ENCODE results near the gene ALK.

ALK gene

DNA sequence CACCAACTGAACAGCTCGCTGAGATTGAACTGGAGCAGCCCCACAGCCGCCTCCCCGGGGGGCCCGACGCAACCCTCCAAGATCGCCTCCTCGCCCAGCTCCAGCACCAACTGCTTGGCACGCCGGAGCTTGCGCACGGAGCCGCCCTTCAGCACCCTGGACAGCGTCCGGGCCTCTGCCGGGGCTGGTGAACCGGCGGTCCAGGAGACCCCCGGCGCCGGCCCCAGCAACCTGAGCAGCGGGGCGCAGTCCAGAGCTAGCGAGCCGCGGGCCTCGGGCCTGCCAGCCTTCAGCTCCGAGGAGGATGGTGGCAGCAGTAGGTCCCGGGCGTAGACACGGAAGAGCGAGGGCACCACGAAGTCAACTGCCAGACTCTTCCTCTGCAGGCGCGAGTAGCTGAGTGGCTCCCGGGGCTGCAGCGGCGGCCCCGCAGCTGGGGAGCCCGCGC, 1.2 kb downstream of the ALK start (continued):
- TF ChIP-seq ZNF521 (tag by site-specific recombination; IDR thresholded peaks at IDR 0.05) (no peak), ZNF404 (tag by site-specific recombination; IDR thresholded peaks at IDR 0.05) (no peak), HOXD13 (CRISPR knock-in tag; IDR thresholded peaks at IDR 0.05; ENCODE audit: borderline replicate concordance) (no peak), ZNF600 (tag by site-specific recombination; IDR thresholded peaks at IDR 0.05) (no peak), ZBTB21 (tag by site-specific recombination; IDR thresholded peaks at IDR 0.05) (no peak), ZNF660 (tag by site-specific recombination; IDR thresholded peaks at IDR 0.05) (no peak), ZNF223 (tag by site-specific recombination; IDR thresholded peaks at IDR 0.05) (no peak), ZNF366 (tag by site-specific recombination; conservative IDR thresholded peaks at IDR 0.05) (no peak), ZNF138 (tag by site-specific recombination; IDR thresholded peaks at IDR 0.05; ENCODE audit: borderline replicate concordance) (no peak), ZNF324 (tag by site-specific recombination; IDR thresholded peaks at IDR 0.05) (no peak), ZNF837 (tag by site-specific recombination; IDR thresholded peaks at IDR 0.05) (no peak), ZBTB8A (tag by site-specific recombination; IDR thresholded peaks at IDR 0.05) (no peak), IKZF3 (tag by site-specific recombination; IDR thresholded peaks at IDR 0.05) (no peak), ZEB2 (tag by site-specific recombination; IDR thresholded peaks at IDR 0.05) (no peak), ZNF350 (tag by site-specific recombination; IDR thresholded peaks at IDR 0.05) (no peak), ZNF114 (tag by site-specific recombination; IDR thresholded peaks at IDR 0.05) (no peak), KLF16 (tag by site-specific recombination; IDR thresholded peaks at IDR 0.05) (no peak), REPIN1 (tag by site-specific recombination; IDR thresholded peaks at IDR 0.05; ENCODE audit: low read depth) (no peak), ZNF560 (tag by site-specific recombination; IDR thresholded peaks at IDR 0.05; ENCODE audit: borderline replicate concordance) (no peak), KLF8 (tag by site-specific recombination; IDR thresholded peaks at IDR 0.05) (no peak), ZNF248 (tag by site-specific recombination; IDR thresholded peaks at IDR 0.05) (no peak), KLF1 (tag by site-specific recombination; IDR thresholded peaks at IDR 0.05) (no peak), ZNF239 (tag by site-specific recombination; IDR thresholded peaks at IDR 0.05) (no peak), ZNF416 (tag by site-specific recombination; IDR thresholded peaks at IDR 0.05) (no peak), ZNF544 (tag by site-specific recombination; IDR thresholded peaks at IDR 0.05) (no peak), ZNF670 (tag by site-specific recombination; IDR thresholded peaks at IDR 0.05; ENCODE audit: low read depth) (no peak), ZBTB20 (tag by site-specific recombination; IDR thresholded peaks at IDR 0.05) (no peak; the same call in 1 of the 2 replicates), ZNF558 (tag by site-specific recombination; IDR thresholded peaks at IDR 0.05) (no peak)
- TF ChIP-seq, protein P1, sequence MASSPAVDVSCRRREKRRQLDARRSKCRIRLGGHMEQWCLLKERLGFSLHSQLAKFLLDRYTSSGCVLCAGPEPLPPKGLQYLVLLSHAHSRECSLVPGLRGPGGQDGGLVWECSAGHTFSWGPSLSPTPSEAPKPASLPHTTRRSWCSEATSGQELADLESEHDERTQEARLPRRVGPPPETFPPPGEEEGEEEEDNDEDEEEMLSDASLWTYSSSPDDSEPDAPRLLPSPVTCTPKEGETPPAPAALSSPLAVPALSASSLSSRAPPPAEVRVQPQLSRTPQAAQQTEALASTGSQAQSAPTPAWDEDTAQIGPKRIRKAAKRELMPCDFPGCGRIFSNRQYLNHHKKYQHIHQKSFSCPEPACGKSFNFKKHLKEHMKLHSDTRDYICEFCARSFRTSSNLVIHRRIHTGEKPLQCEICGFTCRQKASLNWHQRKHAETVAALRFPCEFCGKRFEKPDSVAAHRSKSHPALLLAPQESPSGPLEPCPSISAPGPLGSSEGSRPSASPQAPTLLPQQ (tag by site-specific recombination; IDR thresholded peaks at IDR 0.05): no peak
- TF ChIP-seq, protein P2, sequence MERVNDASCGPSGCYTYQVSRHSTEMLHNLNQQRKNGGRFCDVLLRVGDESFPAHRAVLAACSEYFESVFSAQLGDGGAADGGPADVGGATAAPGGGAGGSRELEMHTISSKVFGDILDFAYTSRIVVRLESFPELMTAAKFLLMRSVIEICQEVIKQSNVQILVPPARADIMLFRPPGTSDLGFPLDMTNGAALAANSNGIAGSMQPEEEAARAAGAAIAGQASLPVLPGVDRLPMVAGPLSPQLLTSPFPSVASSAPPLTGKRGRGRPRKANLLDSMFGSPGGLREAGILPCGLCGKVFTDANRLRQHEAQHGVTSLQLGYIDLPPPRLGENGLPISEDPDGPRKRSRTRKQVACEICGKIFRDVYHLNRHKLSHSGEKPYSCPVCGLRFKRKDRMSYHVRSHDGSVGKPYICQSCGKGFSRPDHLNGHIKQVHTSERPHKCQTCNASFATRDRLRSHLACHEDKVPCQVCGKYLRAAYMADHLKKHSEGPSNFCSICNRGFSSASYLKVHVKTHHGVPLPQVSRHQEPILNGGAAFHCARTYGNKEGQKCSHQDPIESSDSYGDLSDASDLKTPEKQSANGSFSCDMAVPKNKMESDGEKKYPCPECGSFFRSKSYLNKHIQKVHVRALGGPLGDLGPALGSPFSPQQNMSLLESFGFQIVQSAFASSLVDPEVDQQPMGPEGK (tag by site-specific recombination; IDR thresholded peaks at IDR 0.05): no peak
- TF ChIP-seq, protein P3, sequence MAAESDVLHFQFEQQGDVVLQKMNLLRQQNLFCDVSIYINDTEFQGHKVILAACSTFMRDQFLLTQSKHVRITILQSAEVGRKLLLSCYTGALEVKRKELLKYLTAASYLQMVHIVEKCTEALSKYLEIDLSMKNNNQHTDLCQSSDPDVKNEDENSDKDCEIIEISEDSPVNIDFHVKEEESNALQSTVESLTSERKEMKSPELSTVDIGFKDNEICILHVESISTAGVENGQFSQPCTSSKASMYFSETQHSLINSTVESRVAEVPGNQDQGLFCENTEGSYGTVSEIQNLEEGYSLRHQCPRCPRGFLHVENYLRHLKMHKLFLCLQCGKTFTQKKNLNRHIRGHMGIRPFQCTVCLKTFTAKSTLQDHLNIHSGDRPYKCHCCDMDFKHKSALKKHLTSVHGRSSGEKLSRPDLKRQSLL (tag by site-specific recombination; IDR thresholded peaks at IDR 0.05): peak; percentile 85
- TF ChIP-seq, protein P4, sequence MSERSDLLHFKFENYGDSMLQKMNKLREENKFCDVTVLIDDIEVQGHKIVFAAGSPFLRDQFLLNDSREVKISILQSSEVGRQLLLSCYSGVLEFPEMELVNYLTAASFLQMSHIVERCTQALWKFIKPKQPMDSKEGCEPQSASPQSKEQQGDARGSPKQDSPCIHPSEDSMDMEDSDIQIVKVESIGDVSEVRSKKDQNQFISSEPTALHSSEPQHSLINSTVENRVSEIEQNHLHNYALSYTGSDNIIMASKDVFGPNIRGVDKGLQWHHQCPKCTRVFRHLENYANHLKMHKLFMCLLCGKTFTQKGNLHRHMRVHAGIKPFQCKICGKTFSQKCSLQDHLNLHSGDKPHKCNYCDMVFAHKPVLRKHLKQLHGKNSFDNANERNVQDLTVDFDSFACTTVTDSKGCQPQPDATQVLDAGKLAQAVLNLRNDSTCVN (tag by site-specific recombination; optimal IDR thresholded peaks at IDR 0.05): peak; percentile 34
- TF ChIP-seq, protein P5, sequence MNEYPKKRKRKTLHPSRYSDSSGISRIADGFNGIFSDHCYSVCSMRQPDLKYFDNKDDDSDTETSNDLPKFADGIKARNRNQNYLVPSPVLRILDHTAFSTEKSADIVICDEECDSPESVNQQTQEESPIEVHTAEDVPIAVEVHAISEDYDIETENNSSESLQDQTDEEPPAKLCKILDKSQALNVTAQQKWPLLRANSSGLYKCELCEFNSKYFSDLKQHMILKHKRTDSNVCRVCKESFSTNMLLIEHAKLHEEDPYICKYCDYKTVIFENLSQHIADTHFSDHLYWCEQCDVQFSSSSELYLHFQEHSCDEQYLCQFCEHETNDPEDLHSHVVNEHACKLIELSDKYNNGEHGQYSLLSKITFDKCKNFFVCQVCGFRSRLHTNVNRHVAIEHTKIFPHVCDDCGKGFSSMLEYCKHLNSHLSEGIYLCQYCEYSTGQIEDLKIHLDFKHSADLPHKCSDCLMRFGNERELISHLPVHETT (tag by site-specific recombination; IDR thresholded peaks at IDR 0.05): no peak
- TF ChIP-seq, protein P6, sequence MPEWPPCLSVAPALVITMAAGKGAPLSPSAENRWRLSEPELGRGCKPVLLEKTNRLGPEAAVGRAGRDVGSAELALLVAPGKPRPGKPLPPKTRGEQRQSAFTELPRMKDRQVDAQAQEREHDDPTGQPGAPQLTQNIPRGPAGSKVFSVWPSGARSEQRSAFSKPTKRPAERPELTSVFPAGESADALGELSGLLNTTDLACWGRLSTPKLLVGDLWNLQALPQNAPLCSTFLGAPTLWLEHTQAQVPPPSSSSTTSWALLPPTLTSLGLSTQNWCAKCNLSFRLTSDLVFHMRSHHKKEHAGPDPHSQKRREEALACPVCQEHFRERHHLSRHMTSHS (tag by site-specific recombination; IDR thresholded peaks at IDR 0.05): no peak

Measured in HEK293 (cell line).